ENCODE measurements around the gene CXCL14. TPM values are rescaled to one million over a fixed set of nuclear protein-coding genes. Genes with fewer than 3 reads are reported as not detected.

CXCL14 gene
- total and polyA plus RNA-seq, 2 donors (not counting 1 experiment from before 2014, with no cell fraction given): not detected

GRCh38 chr5:135593141-135593540, 14.3 kb upstream of the CXCL14 start:
- CTCF ChIA-PET: no interaction called here
- WGBS (ENCODE audit: insufficient coverage): 100% methylated on average over 2 of the region's 3 CpGs
- no peak for ATAC-seq (ENCODE audit: low read depth)
- no peak overlapping the region for H3K4me2 ChIP-seq (replicated peaks; ENCODE audit: low read depth, low read length, poor library complexity, severe bottlenecking)
- H3K79me2 ChIP-seq (ENCODE audit: control insufficient read depth, insufficient read depth, low read length): no peaks in the 10 kb centered on the region
- H3K9ac ChIP-seq (ENCODE audit: low read length): no peak overlapping the region
- DNase-seq: no peak
- intact Hi-C loops (cut with micrococcal nuclease): no loop called here
- Mint-ChIP-seq H3K9me3 (ENCODE audit: insufficient read depth) (no peaks in the 10 kb centered on the region), H3K4me1 (no peaks in the 10 kb centered on the region), H3K27ac (no peak overlapping the region), H3K27me3 (peaks cover 6% of the 10 kb centered on the region), H3K4me3 (no peak overlapping the region)
- H3K27me3 ChIP-seq (replicated peaks in 1 of 4; ENCODE audit: control extremely low read depth in 1 of 4, control insufficient read depth in 3 of 4, insufficient read depth in 4 of 4, low read length in 3 of 4): no peaks in the 10 kb centered on the region
- H2AFZ ChIP-seq (ENCODE audit: insufficient read depth, low read depth, low read length, poor library complexity, severe bottlenecking): no peak overlapping the region
- POLR2A ChIA-PET: no interaction called here
- no peaks in the 10 kb centered on the region for H3K4me1 ChIP-seq (ENCODE audit: control insufficient read depth in 2 of 2, insufficient read depth in 2 of 2, low read length in 2 of 2)
- H3K9me3 ChIP-seq (ENCODE audit: control extremely low read depth in 1 of 3, control insufficient read depth in 2 of 3, insufficient read depth in 1 of 3, low read length in 2 of 3): no peaks in the 10 kb centered on the region
- H3K4me3 ChIP-seq (ENCODE audit: control extremely low read depth in 1 of 5, extremely low read depth in 1 of 5, insufficient read depth in 1 of 5, low read depth in 2 of 5, low read length in 4 of 5): no peak overlapping the region
- no peak overlapping the region for H3K27ac ChIP-seq (ENCODE audit: low read length in 2 of 2)
- no peak for TF ChIP-seq CTCF (IDR thresholded peaks at IDR 0.05)
- no peak for TF ChIP-seq EZH2 (IDR thresholded peaks at IDR 0.05; ENCODE audit: borderline replicate concordance, insufficient read depth, low read depth, low read length, poor library complexity, severe bottlenecking)
- no peaks in the 10 kb centered on the region for H3K36me3 ChIP-seq (replicated peaks in 1 of 2; ENCODE audit: control extremely low read depth in 1 of 2, control insufficient read depth in 1 of 2, extremely low read depth in 1 of 2, insufficient read depth in 2 of 2, low read length in 1 of 2)
- H4K20me1 ChIP-seq (ENCODE audit: control insufficient read depth, insufficient read depth, low read length, poor library complexity, severe bottlenecking): no peaks in the 10 kb centered on the region

- ChIA-PET POLR2A (no interaction called here), CTCF (no interaction called here)
- Histone ChIP-seq H3K27ac (ENCODE audit: low read length in 2 of 2) (no peak overlapping the region), H3K36me3 (replicated peaks in 1 of 2; ENCODE audit: control extremely low read depth in 1 of 2, control insufficient read depth in 1 of 2, extremely low read depth in 1 of 2, insufficient read depth in 2 of 2, low read length in 1 of 2) (no peaks in the 10 kb centered on the region), H4K20me1 (ENCODE audit: control insufficient read depth, insufficient read depth, low read length, poor library complexity, severe bottlenecking) (no peaks in the 10 kb centered on the region), H3K9me3 (ENCODE audit: control extremely low read depth in 1 of 3, control insufficient read depth in 2 of 3, insufficient read depth in 1 of 3, low read length in 2 of 3) (no peaks in the 10 kb centered on the region), H3K4me2 (replicated peaks; ENCODE audit: low read depth, low read length, poor library complexity, severe bottlenecking) (no peak overlapping the region), H3K9ac (ENCODE audit: low read length) (no peak overlapping the region), H2AFZ (ENCODE audit: insufficient read depth, low read depth, low read length, poor library complexity, severe bottlenecking) (no peak overlapping the region), H3K4me3 (ENCODE audit: control extremely low read depth in 1 of 5, extremely low read depth in 1 of 5, insufficient read depth in 1 of 5, low read depth in 2 of 5, low read length in 4 of 5) (no peak overlapping the region), H3K4me1 (ENCODE audit: control insufficient read depth in 2 of 2, insufficient read depth in 2 of 2, low read length in 2 of 2) (no peaks in the 10 kb centered on the region), H3K79me2 (ENCODE audit: control insufficient read depth, insufficient read depth, low read length) (no peaks in the 10 kb centered on the region), H3K27me3 (replicated peaks in 1 of 4; ENCODE audit: control extremely low read depth in 1 of 4, control insufficient read depth in 3 of 4, insufficient read depth in 4 of 4, low read length in 3 of 4) (no peaks in the 10 kb centered on the region)
- no peaks in the 10 kb centered on the region for H3K9me3 Mint-ChIP-seq (ENCODE audit: insufficient read depth)
- intact Hi-C loops (cut with micrococcal nuclease): no loop called here
- peaks cover 6% of the 10 kb centered on the region for H3K27me3 Mint-ChIP-seq
- ATAC-seq (ENCODE audit: low read depth) (no peak), DNase-seq (no peak)
- no peak for TF ChIP-seq CTCF (IDR thresholded peaks at IDR 0.05)
- TF ChIP-seq EZH2 (IDR thresholded peaks at IDR 0.05; ENCODE audit: borderline replicate concordance, insufficient read depth, low read depth, low read length, poor library complexity, severe bottlenecking): no peak
- no peaks in the 10 kb centered on the region for H3K4me1 Mint-ChIP-seq
- no peak overlapping the region for H3K4me3 Mint-ChIP-seq
- H3K27ac Mint-ChIP-seq: no peak overlapping the region
- 94% methylated on average over 4 of the region's 6 CpGs for WGBS (ENCODE audit: insufficient coverage)
These were observed 13.7 kb upstream of the CXCL14 start for GRCh38 chr5:135592312-135593045.

All from B cell (primary cell).